Smooth muscle cell of the coronary artery (primary cell): ENCODE results near the gene TMEM9B. TPM values are rescaled to one million over a fixed set of nuclear protein-coding genes. Genes with fewer than 3 reads are reported as not detected.

Experiments
- total RNA-seq: library from RNA; depleted of rRNA; stranded (reverse); fragments of >200 nt; gene quantifications from 2 replicates; pipeline ENCODE4 v1.2.3, GENCODE V29; 2014; ENCODE audit warnings: low replicate concordance

The TMEM9B gene
- 34.7 and 48.4 TPM in 2 replicates for total RNA-seq

DNA sequence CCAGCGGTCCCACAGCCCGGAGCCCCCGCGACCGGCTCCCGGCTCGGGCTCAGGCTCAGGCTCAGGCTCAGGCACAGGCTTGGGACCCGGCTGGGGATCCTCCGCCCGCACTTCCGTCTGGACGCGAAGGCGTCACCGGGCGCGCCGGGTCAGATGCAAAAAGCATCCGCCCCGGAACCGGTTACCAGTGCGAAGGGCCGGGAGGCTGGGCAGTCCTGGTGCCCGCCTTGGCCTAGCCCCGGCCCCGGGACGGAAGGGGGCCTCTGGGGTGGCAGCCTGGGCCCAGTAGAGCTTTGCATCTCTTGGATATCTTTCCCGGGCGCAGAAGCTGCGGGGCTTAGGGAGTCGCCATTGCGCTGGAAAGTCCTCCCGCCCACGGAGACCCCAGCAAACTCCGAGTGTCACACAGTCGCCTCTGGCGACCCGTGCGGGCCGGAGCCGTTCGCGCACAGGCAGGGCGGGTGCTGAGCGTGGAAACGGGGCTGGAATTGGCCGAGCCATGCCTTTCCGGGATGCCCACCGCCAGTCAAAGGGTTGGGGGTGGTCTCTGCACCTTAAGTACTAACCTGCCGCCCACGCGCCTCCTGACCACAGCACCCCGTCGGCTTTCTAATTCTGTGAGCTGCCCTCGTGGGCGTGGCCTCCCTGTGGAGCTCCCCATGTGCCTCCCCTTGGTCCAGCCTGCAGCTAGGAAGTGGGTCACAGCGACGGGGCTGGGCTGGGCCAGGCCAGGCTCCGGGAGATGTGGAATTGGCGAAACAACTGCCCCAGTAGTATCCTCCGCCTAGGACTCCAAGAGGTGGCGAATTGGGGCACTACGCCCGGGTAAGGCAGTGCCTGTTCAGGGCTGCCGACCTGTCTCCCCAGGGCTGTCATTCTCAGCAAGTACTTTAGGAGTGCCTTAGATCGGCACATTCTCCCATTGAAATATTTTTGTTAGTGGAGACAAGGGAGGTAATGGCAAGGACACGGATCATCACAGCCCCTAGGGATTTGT lies at the start of gene TMEM9B:
Gene TMEM9B (minus strand): TSS at position 119 of the 997 bp plus-strand sequence. CDS start 129 bp downstream, outside the sequence.

DNA sequence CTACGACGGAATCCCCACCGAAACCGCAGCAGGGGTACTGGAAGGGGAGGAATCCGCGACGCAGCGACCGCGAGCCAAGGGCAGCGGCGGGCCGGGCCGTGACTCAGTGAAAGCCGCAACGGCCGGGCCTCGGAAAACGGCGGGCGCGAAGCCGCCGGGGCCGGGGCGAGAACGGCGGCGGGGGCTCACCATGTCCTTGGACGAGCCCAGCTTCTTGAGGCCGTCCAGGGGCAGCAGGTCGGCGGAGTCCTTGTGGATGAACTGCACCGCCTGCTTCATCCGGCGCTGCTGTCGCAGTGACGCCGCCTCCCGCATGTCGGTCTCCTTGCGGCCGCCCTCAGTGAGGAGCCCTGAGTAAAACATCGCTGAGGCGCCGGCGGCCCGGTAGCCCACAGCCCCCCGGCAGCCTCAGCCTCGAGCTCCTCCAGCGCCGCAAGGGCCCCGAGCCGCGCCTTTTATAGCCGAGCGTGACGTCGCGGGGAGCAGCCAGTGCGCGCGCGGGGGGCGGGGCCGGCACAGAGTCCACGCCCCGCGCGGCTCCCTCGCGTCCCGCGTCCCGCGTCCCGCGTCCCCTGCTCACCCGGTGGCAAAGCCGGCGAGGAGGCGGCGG lies 39.4 kb upstream of the TMEM9B start, which contains the start of gene NRIP3:
Gene NRIP3 (minus strand): TSS at position 429 of the 610 bp plus-strand sequence. CDS start 66 bp downstream, at position 363.

DNA sequence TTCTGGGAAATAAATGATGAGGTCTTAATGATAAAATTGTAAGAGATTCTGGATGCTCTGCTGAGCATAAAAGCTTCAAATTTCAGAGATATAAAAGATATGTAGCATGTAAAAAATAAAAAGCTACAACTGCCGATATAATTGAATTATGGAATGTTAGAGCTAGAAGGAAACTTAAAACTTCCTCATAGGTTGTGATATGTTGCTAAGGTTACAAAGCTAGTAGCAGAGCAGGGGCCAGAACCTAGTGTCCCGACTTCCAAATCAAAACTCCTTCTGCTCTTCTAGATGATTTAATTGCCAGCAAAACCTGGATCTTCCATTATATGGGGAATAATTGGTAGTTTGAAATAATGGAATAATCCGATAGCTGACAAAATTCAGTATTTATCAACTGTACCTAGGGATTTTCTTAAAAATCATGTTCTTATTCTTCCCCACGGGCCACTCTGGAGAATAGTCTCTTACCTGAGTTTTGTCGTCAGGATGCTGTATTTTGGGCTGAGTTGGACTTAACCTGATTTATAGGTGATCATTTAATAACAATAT lies 21.6 kb downstream of the TMEM9B start, which contains the start of gene ASCL3:
Gene ASCL3 (minus strand): TSS at position 499 of the 549 bp plus-strand sequence. CDS start 4,855 bp downstream, outside the sequence.

DNA sequence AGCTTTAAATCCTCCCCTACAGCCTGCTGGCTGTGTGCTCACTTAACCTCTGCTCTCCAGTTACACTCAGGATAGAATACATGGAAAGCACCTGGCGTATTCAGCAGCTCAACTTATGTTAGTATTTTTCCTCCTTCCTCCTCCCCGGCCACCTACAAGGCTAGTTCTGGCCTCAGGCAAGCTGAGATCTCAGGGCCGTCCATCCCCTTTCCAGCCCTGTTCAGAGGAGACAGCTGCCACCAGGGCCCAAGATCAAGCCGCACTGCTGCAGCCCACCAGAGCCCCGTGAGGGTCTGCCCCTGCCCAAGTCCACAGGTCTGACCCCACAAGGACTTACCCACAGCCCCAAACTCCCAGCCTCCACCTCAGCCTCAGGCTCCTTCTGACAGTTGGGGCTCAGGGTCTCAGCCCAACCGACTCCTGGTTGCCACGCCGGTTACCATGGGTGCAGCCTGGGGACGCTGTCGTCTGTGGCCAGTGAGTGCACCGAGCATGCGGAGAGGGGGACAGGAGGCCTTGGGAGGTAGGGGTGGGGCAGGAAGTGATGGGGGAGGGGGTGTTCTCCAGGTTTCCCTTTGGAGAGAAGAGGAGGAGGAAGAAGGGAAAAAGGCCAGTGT lies 31.6 kb downstream of the TMEM9B start, which contains the start of gene C11orf16:
Gene C11orf16 (minus strand): TSS at position 384 of the 617 bp plus-strand sequence. CDS start 639 bp downstream, outside the sequence.

DNA sequence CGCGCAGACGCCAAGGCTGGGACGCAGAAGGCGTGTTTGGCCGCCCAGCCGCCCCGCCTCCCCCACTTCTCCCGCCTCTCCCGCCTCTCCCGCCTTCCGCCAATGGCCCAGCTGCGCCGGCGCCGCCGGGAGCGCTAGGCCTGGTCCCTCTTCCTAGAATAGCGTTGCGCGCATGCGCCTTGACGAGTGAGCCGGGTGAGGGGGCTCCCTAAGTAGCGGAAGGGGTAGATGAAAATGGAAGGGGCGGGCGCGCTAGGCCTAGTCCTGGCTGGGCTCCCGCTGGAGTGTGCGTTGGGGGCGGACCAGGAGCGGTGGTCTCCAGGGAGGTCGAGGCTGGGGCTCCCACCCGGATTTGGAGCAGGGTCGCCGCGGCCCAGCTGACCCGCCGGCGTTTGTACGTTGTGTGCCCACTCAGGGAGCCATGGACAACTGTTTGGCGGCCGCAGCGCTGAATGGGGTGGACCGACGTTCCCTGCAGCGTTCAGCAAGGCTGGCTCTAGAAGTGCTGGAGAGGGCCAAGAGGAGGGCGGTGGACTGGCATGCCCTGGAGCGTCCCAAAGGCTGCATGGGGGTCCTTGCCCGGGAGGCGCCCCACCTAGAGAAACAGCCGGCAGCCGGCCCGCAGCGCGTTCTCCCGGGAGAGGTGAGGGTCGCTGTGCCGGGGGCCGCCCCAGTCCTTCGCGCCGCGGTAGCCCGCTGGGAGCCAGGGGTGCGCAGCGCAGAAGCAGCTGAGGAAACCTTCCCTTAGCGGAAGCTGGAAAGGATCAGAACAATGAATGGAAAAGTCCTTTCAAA lies 53.0 kb downstream of the TMEM9B start, which contains the start of gene AKIP1:
Gene AKIP1 (plus strand): TSS at position 161 of the 795 bp plus-strand sequence. CDS start 261 bp downstream, at position 422.

Other genes starting within 250 kb of the TMEM9B start
- 29.8 and 41.2 TPM in 2 replicates for gene AKIP1, start 53.3 kb downstream of the TMEM9B start, total RNA-seq
- not detected in 2 replicates for gene C11orf16, start 31.5 kb downstream of the TMEM9B start, total RNA-seq
- gene ASCL3, start 21.4 kb downstream of the TMEM9B start, total RNA-seq: not detected in 2 replicates
- 3.7 and 8.7 TPM in 2 replicates for gene NRIP3, start 39.6 kb upstream of the TMEM9B start, total RNA-seq
- gene SCUBE2, start 127.2 kb upstream of the TMEM9B start, total RNA-seq: 0.98 and 8.2 TPM in 2 replicates